Measurements from ENCODE around the gene ZBTB21.
"Not testable (repeated sequence)": the region's sequence is repeated elsewhere in the genome, so short reads cannot be mapped to it uniquely, and the experiment has no call there.

Gene ZBTB21

GRCh38 chr21:41949631-41950030 is 60.5 kb downstream of the ZBTB21 start:
- DNase-seq: not testable (repeated sequence)

GRCh38 chr21:41948901-41949300 is 61.3 kb downstream of the ZBTB21 start:
- no peak for DNase-seq

- no peak for DNase-seq
Measured at GRCh38 chr21:41948078-41948895, 61.9 kb downstream of the ZBTB21 start.

GRCh38 chr21:41945982-41946381 is 64.2 kb downstream of the ZBTB21 start:
- no peak for DNase-seq

DNA sequence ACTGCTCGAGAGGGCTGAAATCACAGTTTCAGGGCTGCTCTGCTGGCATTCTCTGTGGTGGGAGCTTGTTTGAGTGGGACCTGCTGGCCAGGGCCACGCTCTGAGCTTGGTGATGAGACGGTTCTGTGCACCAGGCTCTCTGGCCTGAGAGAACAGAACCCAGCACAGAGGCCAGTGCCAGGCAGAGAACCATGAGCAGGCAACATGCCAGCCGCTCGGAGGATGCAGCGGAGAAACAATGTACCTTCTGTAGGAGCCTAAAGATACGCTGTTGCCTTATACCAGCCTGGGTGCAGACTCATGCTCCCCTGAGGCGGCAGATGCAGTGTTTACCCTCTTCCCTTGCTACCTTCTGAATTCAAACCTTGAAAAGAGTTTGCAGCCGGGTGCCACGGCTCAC is 66.3 kb downstream of the ZBTB21 start:
- no peak for DNase-seq

- no peak for DNase-seq
Measured at GRCh38 chr21:41942457-41942856, 67.7 kb downstream of the ZBTB21 start.

DNA sequence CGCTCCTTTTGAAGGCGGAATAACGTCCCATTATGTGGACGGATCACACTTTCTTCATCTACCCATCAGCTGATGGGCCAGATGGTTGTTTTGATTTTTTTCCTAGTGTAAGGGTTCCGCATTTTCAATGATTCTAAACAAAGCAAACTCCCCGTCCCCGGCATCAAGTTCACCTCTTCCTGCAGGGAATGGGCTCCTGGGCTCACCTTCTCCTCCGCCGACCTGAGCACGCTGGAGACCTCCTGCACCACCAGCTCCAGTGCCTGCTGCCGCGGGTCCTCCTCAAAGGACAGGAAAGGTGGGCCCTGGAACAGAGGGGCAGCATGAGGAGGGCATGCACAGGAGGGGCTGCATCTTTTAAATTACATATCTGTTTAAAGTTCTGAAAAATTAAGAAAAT is 68.2 kb downstream of the ZBTB21 start:
- no peak for DNase-seq

DNA sequence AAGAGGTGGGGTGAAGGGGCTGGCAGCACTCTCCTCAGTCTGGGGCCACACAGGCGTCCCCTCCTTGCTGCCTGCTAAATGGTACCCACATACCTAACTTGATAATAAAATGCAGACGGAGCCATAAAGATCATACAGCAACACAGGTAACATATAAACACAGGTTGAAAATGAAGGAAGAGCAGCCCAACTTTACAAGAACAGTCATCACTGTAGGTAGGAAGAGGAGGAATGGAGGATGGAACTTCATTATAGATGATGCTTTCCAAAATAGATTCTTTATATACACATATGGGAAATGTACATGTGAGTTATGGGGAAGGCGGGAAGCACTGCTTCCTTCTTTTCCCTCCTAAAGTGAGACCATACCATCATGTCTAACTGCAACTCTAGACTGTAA is 69.7 kb downstream of the ZBTB21 start:
- no peak for DNase-seq

- DNase-seq: no peak
Measured at GRCh38 chr21:41939391-41939790, 70.8 kb downstream of the ZBTB21 start.

All from activated CD4-positive, alpha-beta T cell treated with anti-CD3 and anti-CD28 coated beads, Interleukin-2, amount 50 U/mL, for 16 hours (primary cell).